OCI-LY3 (cell line): ENCODE results near the gene BICRA.

Experiments used
- EZH2phosphoT487 ChIP-seq: fragments of 200-600 bp; shearing (Covaris generic); IDR thresholded peaks from 2 replicates; pipeline ENCODE4 v1.6.1; 2018; ENCODE audit warnings: antibody characterized with exemption, mixed run types, low read depth
- TF ChIP-seq, protein P1 (sequence below): fragments of 200-600, 300-600 bp; sonication (generic); IDR thresholded peaks from 2 replicates; pipeline ENCODE4 v1.5.1; 2014; ENCODE audit warnings: antibody characterized with exemption, low read length, low read depth

- TF ChIP-seq, protein P1, sequence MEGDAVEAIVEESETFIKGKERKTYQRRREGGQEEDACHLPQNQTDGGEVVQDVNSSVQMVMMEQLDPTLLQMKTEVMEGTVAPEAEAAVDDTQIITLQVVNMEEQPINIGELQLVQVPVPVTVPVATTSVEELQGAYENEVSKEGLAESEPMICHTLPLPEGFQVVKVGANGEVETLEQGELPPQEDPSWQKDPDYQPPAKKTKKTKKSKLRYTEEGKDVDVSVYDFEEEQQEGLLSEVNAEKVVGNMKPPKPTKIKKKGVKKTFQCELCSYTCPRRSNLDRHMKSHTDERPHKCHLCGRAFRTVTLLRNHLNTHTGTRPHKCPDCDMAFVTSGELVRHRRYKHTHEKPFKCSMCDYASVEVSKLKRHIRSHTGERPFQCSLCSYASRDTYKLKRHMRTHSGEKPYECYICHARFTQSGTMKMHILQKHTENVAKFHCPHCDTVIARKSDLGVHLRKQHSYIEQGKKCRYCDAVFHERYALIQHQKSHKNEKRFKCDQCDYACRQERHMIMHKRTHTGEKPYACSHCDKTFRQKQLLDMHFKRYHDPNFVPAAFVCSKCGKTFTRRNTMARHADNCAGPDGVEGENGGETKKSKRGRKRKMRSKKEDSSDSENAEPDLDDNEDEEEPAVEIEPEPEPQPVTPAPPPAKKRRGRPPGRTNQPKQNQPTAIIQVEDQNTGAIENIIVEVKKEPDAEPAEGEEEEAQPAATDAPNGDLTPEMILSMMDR = no peak
- no peak for TF ChIP-seq EZH2phosphoT487
Observed at GRCh38 chr19:47643281-47643680, 34.3 kb downstream of the BICRA start.
